Ureter (tissue), 1 donor: Measurements from ENCODE around the gene TTLL9. TPM values are rescaled to one million over a fixed set of nuclear protein-coding genes. Genes with fewer than 3 reads are reported as not detected.
A peak's percentile ranks its signal among the peaks of the same experiment; 100 is the strongest.
"Not testable (repeated sequence)": the region's sequence is repeated elsewhere in the genome, so short reads cannot be mapped to it uniquely, and the experiment has no call there.

Experiments used
- DNase-seq: peaks from one replicate; pipeline ENCODE4 v3.0.0-alpha.2; 2020; ENCODE audit warnings: low spot score
- total RNA-seq: library from RNA; stranded (reverse); gene quantifications from one replicate; pipeline ENCODE4 v1.2.4, GENCODE V29; 2023
- donor health status: DM: yes; HTN: yes; CAD: no.

The TTLL9 gene
- total RNA-seq, 1 donor from 2014 or later, result 0.86 TPM

DNA sequence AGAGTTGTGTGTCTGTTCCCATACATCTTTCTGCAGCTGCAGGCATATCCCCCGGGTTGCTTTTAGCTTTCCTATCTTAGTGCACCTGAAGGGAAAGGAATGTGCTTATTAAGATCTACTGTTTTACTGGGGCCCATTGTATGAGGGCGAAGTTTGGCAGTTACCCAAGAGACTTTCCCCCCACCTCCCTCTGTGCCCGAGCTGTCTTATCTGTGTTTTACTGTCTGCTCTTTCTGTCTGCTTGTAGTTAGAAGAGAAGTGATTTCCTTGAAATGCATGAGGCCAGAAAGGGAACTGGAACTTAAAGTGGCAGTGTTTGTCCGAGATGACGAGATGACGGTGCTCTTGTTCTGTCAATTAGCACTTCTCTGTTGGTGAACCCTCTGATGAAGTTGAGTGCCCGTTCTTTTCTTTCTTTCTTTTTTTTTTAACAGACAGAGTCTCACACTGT, 47.6 kb downstream of the TTLL9 start:
- not testable (repeated sequence) for DNase-seq

DNA sequence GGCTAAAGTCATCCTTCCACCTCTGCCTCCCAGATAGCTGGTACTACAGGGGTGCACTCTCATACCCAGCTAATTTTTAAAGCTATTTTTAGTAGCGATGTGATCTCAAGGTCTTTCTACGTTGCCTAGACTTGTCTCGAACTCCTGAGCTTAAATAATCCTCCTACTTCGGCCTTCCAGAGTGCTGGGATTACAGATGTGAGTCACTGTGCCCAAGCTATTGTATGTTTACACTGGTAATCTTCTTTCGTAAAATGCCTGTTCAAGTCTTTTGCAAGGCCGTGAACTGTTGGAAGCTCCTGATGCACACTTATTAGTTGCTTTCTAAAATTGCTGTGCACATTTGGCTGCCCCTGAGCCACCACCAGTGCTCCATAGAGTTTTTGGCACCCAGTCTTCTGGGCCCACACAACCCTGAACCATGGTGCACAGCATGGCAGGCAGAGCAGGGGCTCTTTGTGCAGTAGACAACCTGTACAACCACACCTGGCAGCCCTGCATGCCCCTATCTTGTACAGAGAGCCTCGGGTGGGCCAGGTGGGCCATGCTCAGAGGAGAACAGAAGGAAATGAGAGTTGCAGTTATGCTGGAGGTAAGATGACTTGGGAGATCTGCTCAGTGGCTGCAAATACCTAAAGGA, 48.2 kb downstream of the TTLL9 start:
- DNase-seq, result no peak

DNA sequence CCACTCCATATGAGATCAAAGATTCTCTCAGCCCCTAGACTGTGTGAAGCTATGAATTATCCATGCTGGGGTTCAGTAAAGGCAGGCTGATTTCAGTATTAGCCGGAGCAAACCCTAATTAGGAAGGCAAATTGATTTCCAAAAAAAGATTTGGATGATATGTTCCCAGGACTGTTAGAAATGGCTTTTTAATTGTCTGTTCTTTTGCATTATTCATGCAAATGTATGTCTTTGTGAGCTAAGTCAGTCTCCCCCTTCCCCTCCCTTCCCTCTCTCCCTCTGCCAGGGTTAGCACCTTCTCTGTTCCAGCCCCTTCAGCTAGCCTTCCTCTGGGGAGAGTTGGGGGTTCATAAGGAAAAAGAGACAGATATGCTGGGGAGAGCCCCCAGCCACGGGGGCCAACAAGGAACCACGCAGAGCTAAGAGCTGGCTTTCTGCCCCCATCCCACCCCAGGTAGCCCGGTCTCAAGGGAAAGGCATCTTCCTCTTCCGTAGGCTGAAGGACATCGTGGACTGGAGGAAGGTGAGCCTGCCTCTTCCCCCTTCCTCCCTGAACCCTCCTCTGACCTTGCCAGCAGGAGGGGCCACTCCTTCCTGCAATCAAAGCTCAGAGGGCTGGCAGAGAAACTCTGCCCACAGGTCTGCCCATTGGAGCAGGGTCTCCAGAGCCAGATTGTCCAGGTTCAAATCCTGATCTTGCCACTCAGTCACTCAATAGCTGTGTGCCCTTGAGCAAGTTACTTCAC, 49.1 kb downstream of the TTLL9 start:
- no peak for DNase-seq

DNA sequence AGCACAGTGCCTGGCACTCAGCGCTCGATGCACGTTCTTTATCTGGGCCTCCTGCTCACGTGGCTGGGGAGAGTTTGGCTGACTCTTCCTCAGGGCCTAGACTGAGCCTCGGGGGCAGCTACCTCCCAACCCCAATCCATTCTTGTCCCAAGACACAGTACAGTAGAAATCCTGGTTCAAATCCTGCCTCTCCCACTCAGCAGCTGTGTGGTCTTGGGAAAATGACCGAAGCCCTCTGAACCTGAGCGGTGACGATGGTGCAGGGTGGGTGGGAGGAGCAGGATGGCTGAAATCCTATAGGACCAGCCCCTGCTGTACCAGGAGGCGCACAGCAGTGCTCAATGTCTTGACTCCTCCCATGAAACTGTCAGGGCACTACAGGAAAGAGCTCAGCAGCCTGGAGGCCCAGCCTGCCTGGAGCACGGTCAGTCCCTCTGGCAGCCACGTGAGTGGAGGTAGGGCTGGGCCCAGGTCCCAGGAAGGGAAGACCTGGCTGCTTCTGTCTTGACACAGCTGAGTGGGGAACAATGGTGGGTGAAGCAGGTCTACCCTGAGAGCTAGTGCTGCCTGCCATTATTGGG, 49.9 kb downstream of the TTLL9 start:
- DNase-seq, result no peak

DNA sequence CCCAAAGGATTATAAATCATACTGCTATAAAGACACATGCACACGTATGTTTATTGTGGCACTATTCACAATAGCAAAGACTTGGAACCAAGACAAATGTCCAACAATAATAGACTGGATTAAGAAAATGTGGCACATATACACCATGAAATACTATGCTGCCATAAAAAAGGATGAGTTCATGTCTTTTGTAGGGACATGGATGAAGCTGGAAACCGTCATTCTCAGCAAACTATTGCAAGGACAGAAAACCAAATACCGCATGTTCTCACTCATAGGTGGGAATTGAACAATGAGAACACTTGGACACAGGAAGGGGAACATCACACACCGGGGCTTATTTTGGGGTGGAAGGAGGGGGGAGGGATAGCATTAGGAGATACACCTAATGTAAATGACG, 51.0 kb downstream of the TTLL9 start:
- not testable (repeated sequence) for DNase-seq

- DNase-seq, result no peak
These were observed 51.7 kb downstream of the TTLL9 start for GRCh38 chr20:31922181-31922580.

DNA sequence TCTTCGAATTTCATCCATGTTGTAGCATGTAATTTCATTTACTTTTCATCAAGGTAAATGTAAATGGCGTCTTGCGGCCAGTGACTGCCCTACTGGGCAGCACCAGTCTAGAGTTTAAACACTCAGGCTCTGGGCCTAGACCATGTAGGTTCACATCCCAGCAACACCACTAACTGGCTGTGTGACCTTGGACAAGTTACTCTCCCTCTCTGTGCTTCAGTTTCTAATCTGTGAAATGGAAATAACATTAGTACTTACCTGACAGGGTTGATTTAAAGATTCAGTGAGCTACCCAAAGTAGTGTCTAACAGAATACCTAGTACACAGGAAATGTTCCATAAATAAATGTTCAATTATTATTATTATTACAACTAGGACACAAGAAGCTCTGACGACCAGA, 52.2 kb downstream of the TTLL9 start:
- DNase-seq, result no peak

DNA sequence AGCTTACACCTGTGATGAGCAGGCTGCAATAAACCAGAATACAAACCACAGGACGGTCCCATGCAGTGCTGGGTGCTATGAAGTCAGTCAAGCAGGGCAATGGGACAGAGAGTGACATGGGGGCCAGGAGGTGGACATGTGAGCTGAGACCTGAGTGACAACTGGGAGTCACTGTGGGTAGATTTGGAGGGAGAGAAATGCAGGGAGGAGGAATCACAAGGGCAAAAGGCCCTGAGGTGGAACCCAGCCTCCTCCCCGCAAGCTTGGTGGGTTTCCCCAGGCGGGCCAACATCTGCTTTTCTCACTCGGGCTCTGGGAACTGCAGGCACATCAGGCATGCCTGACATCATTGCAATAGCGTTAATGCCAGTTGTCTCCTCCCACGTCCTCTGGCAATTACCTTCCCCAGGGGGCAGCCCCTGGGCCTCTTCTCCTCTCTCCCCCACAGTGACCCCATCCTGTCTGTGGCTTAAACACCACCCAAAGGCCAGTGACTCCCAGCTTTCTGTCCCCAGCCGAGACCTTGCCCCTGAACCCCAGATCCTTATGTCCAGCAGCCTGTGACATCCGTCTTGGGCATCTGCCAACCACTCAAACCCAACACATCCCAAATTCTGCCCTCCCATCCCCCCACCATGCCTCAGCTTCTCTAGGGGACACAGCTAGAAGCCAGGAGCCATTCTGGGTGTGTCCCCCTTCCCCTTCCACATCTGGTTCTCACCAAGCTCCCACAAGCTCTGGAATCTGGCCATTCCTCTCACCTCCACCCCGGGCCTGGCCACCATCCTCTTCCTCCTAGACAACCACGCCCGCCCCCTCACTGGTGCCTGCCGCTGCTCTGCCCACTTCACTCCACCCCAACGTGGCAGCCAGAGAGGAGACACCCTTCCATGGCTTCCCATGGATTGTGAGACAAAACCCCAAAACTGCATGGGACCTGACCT, 53.2 kb downstream of the TTLL9 start:
- no peak for DNase-seq

- no peak for DNase-seq
These were observed 54.1 kb downstream of the TTLL9 start for GRCh38 chr20:31924561-31924960.

DNA sequence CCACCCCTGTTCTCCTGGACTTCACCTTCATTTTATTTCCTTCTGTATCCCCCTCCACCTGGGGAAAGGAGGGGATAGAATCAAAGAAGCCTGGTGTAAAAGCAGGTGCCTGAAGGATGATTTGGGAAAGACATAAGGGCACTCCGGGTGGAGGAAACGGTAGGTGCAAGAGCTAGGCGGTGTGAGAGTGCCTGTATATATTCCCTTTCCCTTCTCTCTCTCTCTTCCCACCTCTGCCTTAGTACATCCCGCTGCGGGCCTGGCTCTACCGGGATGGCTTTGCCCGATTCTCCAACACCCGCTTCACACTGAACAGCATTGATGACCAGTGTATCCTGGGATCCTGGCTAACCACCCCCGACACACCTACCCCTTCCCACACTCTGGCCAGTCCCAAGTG, 55.2 kb downstream of the TTLL9 start:
- DNase-seq, result no peak

- DNase-seq, result no peak
These were observed 56.1 kb downstream of the TTLL9 start for GRCh38 chr20:31926493-31926892.

- DNase-seq, result no peak
These were observed 57.3 kb downstream of the TTLL9 start for GRCh38 chr20:31927627-31928159.

- not testable (repeated sequence) for DNase-seq
These were observed 59.2 kb downstream of the TTLL9 start for GRCh38 chr20:31929631-31930030.

GRCh38 chr20:31930779-31931178, 60.3 kb downstream of the TTLL9 start:
- no peak for DNase-seq

DNA sequence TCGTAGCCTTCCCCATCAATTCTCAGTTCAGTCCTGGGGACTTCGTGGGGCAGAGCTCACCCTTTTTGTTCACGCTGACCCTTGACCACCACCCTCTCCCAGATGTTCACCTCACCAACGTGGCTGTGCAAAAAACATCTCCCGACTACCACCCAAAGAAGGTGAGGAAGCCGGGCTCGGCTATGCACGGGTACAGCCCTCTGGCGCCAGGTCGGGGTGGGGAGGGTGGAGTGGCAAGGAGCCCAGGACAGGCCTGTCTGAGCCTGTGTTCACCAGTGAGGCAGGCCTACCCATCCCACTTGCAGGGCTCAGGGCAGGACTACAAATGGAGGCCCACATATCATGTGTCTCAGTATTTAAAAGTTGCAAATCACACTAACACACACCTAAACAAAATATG, 63.3 kb downstream of the TTLL9 start:
- no peak for DNase-seq

- no peak for DNase-seq
These were observed 64.1 kb downstream of the TTLL9 start for GRCh38 chr20:31934491-31934890.

- DNase-seq, result no peak
These were observed 64.7 kb downstream of the TTLL9 start for GRCh38 chr20:31934968-31935764.

DNA sequence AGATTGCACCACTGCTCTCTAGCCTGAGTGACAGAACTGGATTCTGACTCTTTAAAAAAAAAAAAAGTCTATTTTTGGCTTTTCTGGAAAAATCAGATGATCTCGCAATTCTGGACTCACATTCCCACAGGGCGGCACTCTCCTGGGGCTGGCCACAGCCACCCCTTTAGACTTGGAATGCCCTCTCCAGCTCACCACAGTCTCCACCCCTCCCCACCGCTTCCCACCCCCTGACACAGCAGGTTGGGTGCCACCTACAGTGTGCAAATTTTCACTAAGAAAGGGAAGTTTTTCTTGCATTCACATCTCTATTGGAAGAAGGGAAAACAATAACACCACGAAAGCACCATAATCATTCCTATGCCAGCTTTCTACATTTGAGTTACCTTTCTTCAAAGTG, 66.0 kb downstream of the TTLL9 start:
- no peak for DNase-seq

DNA sequence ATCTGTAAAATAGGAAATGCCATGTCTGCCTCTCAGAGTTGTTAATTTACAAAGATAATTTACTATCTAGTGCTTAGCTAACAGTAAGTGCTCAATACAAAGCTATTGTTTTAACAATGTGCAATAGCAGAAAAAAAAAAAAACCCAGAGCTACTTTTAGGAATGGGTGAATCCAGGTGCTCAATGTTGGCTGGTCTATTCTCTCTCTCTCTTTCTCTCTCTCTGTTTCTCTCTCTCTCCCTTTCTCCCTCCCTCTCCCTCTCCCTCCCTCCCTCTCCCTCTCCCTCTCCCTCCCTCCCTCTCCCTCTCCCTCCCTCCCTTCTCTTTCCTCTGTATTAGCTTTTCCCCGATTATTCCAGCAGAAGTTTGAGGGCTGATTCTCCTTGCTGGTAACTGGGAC, 67.4 kb downstream of the TTLL9 start:
- no peak for DNase-seq

- no peak for DNase-seq
These were observed 69.2 kb downstream of the TTLL9 start for GRCh38 chr20:31939661-31940060.

GRCh38 chr20:31943052-31943471, 72.6 kb downstream of the TTLL9 start:
- DNase-seq, result peak; percentile 64
